Testis (tissue), 3 donors: Measurements from ENCODE around the gene CORO2B. TPM values are rescaled to one million over a fixed set of nuclear protein-coding genes. Genes with fewer than 3 reads are reported as not detected.

Source experiments
- DNase-seq: peaks from one replicate; pipeline ENCODE4 v3.0.0-alpha.2; 2019
- H3K27ac ChIP-seq, 2 donors: fragments of 200-600 bp; sonication (generic); one replicate each; pipeline ENCODE4 v1.5.1; 2019
- H3K27me3 ChIP-seq: fragments of 200-600 bp; sonication (generic); one replicate; pipeline ENCODE4 v1.5.1; 2019
- H3K36me3 ChIP-seq: fragments of 200-600 bp; sonication (generic); one replicate; pipeline ENCODE4 v1.5.1; 2017; ENCODE audit warnings: low read depth; ENCODE audit errors: missing control alignments
- H3K4me1 ChIP-seq: fragments of 200-600 bp; sonication (generic); one replicate; pipeline ENCODE4 v1.5.1; 2019
- H3K4me3 ChIP-seq, 2 donors: fragments of 200-600 bp; sonication (generic); one replicate each; pipeline ENCODE4 v1.5.1; 2017 to 2019
- H3K9me3 ChIP-seq: fragments of 200-600 bp; sonication (generic); one replicate; pipeline ENCODE4 v1.5.1; 2017
- POLR2A ChIP-seq: fragments of 450-650 bp; IDR thresholded peaks from one replicate; pipeline ENCODE4 v1.6.1; 2017; ENCODE audit warnings: antibody characterized with exemption, mild to moderate bottlenecking, moderate library complexity
- WGBS, 2 donors: methylation state at CpG; one replicate each; pipeline ENCODE4 v1.1.5; 2018; 5-methylcytosine and 5-hydroxymethylcytosine counted together
- intact Hi-C: fragments of 100-400 bp; cut with DNase I; formaldehyde crosslinking; loops from one replicate; pipeline ENCODE4 v1.15.1; 2023; ENCODE audit warnings: low total_unique reads
- polyA plus RNA-seq: library from polyadenylated mRNA; stranded (reverse); fragments of 350-450 nt; fragmentation: Illumina TruSeq; extraction: RNeasy Lipid Tissue Mini Kit (QIAGEN cat#74804); gene quantifications from one replicate; pipeline ENCODE4 v1.2.3, GENCODE V29; 2014; ENCODE audit warnings: low read depth, low replicate concordance; ENCODE audit not compliant: insufficient read depth
- total RNA-seq, 2 donors: library from RNA; depleted of rRNA; stranded (reverse); fragments of >200 nt; gene quantifications; one replicate each; pipeline ENCODE4 v1.2.3, GENCODE V29; 2016
- TF ChIP-seq, protein P1 (sequence below), 3 experiments: fragments of 450-650 bp in 2 of 3; fragments of 200-600 bp in 1 of 3; sonication (generic) in 1 of 3; IDR thresholded peaks; one replicate each; pipeline ENCODE4 v1.5.1; 2016 to 2019; ENCODE audit warnings: antibody characterized with exemption in 3 of 3, mild to moderate bottlenecking in 2 of 3, moderate library complexity in 1 of 3

The CORO2B gene
- total and polyA plus RNA-seq, 3 donors from 2014 or later, result 1.4 to 4.3 (median 2.2) TPM

DNA sequence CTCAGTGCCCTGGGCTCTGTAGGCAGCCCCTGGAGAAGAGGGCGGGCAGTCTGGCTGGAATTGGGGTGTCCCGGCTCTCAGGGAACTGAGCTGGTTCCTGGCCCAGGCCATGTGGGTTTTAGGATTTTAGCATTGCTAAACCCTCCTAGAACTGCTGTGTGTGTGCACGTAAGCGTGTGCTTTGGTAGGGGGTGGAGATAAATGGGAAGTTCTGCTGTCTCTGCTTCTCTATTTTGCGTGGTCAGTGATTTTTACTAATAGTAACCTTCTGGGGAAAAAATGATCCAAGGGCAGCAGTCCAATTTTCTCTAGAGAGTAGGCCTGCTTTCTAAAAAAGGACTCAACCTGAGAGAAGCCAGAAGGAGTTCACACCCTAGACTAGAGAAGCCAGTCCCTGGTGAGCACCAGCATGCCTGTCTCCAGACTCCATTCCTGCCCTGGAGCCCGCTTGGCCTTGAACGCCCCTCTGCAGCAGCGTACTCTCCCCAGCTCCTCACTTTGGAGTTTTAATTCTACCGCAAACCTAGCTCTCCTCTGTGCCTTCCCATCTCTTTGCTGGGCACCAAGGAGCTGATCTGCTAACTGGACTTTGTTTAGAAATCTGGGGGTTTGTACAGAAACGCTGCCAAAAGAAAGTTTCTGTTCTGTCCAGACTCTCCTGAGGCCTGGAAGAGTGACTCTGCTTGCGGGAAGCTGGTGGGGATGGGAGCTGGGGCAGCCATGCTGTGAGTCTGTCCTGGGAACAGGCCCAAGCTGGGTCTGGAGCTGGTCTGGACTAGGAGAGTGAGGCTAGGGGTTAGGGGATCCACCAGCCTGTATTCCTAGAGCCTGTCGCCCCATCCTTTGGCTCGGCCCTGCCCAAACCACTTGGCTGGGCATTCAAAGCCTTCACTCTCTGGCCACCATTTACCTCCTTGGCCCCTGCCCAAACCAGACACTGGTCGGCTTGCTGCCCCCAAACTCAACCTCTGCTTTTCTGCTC is 19.7 kb downstream of the CORO2B start:
- Histone ChIP-seq H3K9me3 (no peaks in the 10 kb centered on the region), H3K4me3 (no peak overlapping the region), H3K36me3 (no peaks in the 10 kb centered on the region), H3K27me3 (no peaks in the 10 kb centered on the region), H3K27ac (peak overlapping the region in 1 of 2 donors; percentile 37), H3K4me1 (peaks cover 35% of the 10 kb centered on the region)
- 65 to 69% methylated on average over 14 of the region's 14 CpGs for WGBS, 2 donors
- TF ChIP-seq POLR2A, result no peak
- TF ChIP-seq, protein P1, sequence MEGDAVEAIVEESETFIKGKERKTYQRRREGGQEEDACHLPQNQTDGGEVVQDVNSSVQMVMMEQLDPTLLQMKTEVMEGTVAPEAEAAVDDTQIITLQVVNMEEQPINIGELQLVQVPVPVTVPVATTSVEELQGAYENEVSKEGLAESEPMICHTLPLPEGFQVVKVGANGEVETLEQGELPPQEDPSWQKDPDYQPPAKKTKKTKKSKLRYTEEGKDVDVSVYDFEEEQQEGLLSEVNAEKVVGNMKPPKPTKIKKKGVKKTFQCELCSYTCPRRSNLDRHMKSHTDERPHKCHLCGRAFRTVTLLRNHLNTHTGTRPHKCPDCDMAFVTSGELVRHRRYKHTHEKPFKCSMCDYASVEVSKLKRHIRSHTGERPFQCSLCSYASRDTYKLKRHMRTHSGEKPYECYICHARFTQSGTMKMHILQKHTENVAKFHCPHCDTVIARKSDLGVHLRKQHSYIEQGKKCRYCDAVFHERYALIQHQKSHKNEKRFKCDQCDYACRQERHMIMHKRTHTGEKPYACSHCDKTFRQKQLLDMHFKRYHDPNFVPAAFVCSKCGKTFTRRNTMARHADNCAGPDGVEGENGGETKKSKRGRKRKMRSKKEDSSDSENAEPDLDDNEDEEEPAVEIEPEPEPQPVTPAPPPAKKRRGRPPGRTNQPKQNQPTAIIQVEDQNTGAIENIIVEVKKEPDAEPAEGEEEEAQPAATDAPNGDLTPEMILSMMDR (IDR thresholded peaks at IDR 0.05), result no peak
- DNase-seq, result peak; percentile 50
- intact Hi-C loops, result no loop called here

DNA sequence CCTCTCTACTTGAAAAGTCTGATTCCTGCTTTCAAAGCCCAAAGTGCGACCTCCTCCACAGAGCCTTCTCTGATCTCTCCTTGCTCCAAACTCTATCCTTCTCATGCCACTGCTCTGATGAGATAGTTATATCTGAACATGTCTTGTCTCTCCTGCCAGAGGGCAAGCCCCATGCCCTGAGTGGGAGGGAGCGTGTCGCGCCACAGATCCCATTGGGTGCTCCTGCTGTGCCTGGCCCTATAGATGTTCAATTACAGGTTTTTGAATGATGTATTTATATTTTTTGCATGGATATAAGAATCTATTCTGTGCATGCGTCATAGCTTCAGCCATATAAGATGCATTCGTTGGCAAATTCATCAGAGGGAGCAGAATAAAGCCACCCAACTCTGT is 20.4 kb downstream of the CORO2B start:
- Histone ChIP-seq H3K4me3 (no peak overlapping the region), H3K4me1 (peaks cover 35% of the 10 kb centered on the region), H3K27me3 (no peaks in the 10 kb centered on the region), H3K36me3 (no peaks in the 10 kb centered on the region), H3K9me3 (no peaks in the 10 kb centered on the region), H3K27ac (no peak overlapping the region)
- TF ChIP-seq POLR2A, result no peak
- TF ChIP-seq, protein P1 (IDR thresholded peaks at IDR 0.05), result no peak
- DNase-seq, result no peak
- intact Hi-C loops, result no loop called here
- WGBS, 2 donors, result 87 to 95% methylated on average over 6 of the region's 6 CpGs

DNA sequence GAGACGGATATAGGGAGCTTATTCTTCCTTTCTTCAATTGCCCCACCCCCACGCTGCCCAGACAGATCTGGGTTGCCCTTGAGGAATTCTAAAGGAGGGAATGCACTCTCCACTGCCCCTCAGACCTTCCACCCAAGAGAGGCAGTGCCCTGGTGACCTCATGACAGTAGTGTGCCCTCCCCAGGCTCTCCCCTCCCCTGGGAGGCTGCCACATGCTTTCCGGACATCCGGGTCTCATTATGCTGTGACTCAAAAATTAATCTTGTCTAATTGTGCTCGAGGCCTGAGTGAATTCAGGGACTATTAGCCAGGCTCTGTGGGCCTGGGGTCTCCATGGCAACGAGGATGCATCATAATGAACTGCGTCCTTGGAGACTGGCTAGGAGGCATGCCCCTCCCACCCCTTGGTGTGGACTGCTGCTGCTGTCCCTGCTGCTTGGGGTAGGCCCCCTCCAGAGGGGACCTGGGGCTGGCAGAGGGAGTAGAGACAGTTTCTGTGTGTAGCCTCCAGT is 20.8 kb downstream of the CORO2B start:
- no peak overlapping the region for H3K4me3 ChIP-seq
- intact Hi-C loops, result no loop called here
- TF ChIP-seq, protein P1 (IDR thresholded peaks at IDR 0.05), result no peak
- no peak for TF ChIP-seq POLR2A
- H3K27me3 ChIP-seq, result no peaks in the 10 kb centered on the region
- no peaks in the 10 kb centered on the region for H3K36me3 ChIP-seq
- peak; percentile 45 for DNase-seq
- 53 to 63% methylated on average over 7 of the region's 7 CpGs for WGBS, 2 donors
- peaks cover 35% of the 10 kb centered on the region for H3K4me1 ChIP-seq
- no peaks in the 10 kb centered on the region for H3K9me3 ChIP-seq
- no peak overlapping the region for H3K27ac ChIP-seq

DNA sequence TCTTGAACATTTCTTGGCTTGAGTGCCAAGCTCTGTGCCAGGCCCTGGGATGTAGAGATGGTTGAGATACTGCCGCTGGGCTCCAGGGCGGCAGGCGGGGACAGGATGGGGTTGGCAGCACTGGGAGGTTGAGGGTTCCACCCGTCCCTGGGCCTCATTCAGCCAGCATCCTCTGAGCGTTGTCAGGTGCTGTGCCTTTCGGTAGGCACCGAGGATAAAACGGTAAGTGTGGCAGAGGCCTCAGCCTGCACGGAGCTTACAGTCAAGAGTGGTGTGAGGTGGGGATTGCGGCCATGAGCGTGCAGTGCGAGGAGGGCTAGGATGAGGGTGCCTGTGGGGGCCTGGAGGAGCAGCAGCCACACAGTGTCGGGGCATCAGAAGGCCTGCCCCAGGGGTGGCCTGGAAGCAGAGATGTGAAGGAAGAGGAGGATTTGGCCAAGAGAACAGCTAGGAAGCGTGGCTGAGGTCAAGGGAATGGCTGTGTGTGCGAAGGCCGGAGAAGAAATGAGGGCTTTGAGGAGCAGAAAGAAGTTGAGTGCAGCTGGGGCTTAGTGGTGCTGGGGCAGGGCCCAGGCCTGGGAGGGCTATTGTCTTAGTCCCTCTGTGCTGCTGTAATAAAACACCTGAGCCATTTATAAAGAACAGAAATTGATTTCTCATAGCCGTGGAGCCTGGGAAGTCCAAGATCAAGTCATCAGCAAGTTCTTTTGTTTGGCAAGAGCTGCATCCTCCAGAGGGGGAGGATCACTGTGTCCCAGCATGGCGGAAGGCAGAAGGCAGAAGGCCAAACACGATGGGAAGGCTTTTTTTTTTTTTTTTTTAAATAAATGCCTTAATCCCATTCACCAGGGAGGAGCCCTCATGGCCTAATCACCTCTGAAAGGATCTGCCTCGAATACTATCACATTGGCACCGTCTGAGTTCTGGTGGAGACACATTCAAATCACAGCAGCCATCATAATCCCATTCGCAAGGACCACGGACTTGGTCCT is 22.7 kb downstream of the CORO2B start:
- Histone ChIP-seq H3K27ac (peak overlapping the region; percentile 62 to 63), H3K9me3 (no peaks in the 10 kb centered on the region), H3K36me3 (no peaks in the 10 kb centered on the region), H3K4me1 (peaks cover 35% of the 10 kb centered on the region), H3K27me3 (no peaks in the 10 kb centered on the region), H3K4me3 (no peak overlapping the region)
- TF ChIP-seq, protein P1 (IDR thresholded peaks at IDR 0.05), result no peak
- TF ChIP-seq POLR2A, result no peak
- 62 to 65% methylated on average over 18 to 23 of the region's 23 CpGs for WGBS, 2 donors
- intact Hi-C loops, result no loop called here
- peak; percentile 53 for DNase-seq
